OCI-LY7 (cell line): ENCODE measurements around the gene PPP2R1B. TPM values are rescaled to one million over a fixed set of nuclear protein-coding genes. Genes with fewer than 3 reads are reported as not detected.

Experiments
- BruUV-seq: library from RNA; stranded (reverse); fragments of 400-500 nt; replicated peaks from 2 replicates; lab custom pipeline; 2021; lab: Mats Ljungman, UMichigan
- CTCF ChIA-PET: fragments of 300-600 bp; sonication (Branson Sonifier 250); formaldehyde crosslinking; loops from one replicate; lab custom pipeline; 2022; ENCODE audit warnings: antibody characterized with exemption; ENCODE audit not compliant: unreplicated experiment; lab: Charles Lee
- POLR2A ChIA-PET: fragments of 300-600 bp; sonication (Branson Sonifier 250); formaldehyde crosslinking; loops from one replicate; lab custom pipeline; 2022; ENCODE audit warnings: antibody characterized with exemption; lab: Charles Lee
- DNase-seq: peaks from one replicate; pipeline ENCODE4 v3.0.0-alpha.2; 2015; ENCODE audit warnings: low spot score
- H2AFZ ChIP-seq: fragments of 200-600 bp; sonication (generic), shearing (Covaris generic); 2 replicates; pipeline ENCODE4 v1.6.1; 2014; ENCODE audit warnings: mild to moderate bottlenecking, antibody characterized with exemption, low read length, moderate library complexity
- H3K27ac ChIP-seq: fragments of 200-600 bp; sonication (generic); 2 replicates; pipeline ENCODE4 v1.5.1; 2014; ENCODE audit warnings: mixed run types, low read depth, mild to moderate bottlenecking, moderate library complexity, low read length, inconsistent platforms; ENCODE audit not compliant: poor library complexity, severe bottlenecking
- H3K36me3 ChIP-seq: fragments of 200-600 bp; sonication (generic); 2 replicates; pipeline ENCODE4 v1.6.1; 2014; ENCODE audit warnings: mild to moderate bottlenecking, antibody characterized with exemption, low read length, moderate library complexity, mixed read lengths; ENCODE audit not compliant: insufficient read depth
- H3K4me1 ChIP-seq: fragments of 200-600 bp; sonication (generic); 2 replicates; pipeline ENCODE4 v1.5.1; 2014; ENCODE audit warnings: mild to moderate bottlenecking, low read length; ENCODE audit not compliant: insufficient read depth, poor library complexity, severe bottlenecking
- H3K4me2 ChIP-seq: fragments of 200-600 bp; sonication (generic); 2 replicates; pipeline ENCODE4 v1.6.1; 2014; ENCODE audit warnings: mild to moderate bottlenecking, low read length
- H3K4me3 ChIP-seq: fragments of 200-600 bp; sonication (generic); 2 replicates; pipeline ENCODE4 v1.5.1; 2014; ENCODE audit warnings: mild to moderate bottlenecking, low read depth, low read length; ENCODE audit not compliant: poor library complexity, severe bottlenecking
- H3K79me2 ChIP-seq: fragments of 200-600 bp; sonication (generic); 2 replicates; pipeline ENCODE4 v1.6.1; 2016; ENCODE audit warnings: low read depth, mild to moderate bottlenecking, low read length, moderate library complexity, mixed read lengths; ENCODE audit not compliant: insufficient read depth
- H3K9me2 ChIP-seq: fragments of 200-600 bp; sonication (generic); 2 replicates; pipeline ENCODE4 v1.6.1; 2016; ENCODE audit warnings: mild to moderate bottlenecking, low read length, mixed read lengths; ENCODE audit not compliant: insufficient read depth
- H3K9me3 ChIP-seq: fragments of 200-600 bp; sonication (generic); 2 replicates; pipeline ENCODE4 v1.6.1; 2014; ENCODE audit warnings: mild to moderate bottlenecking, mixed run types, low read length, mixed read lengths
- H4K20me1 ChIP-seq: fragments of 200-600 bp; sonication (generic); 2 replicates; pipeline ENCODE4 v1.6.1; 2014; ENCODE audit warnings: mild to moderate bottlenecking, antibody characterized with exemption, low read length, moderate library complexity, mixed read lengths; ENCODE audit not compliant: insufficient read depth
- EZH2phosphoT487 ChIP-seq: fragments of 200-600 bp; sonication (generic); IDR thresholded peaks from 2 replicates; pipeline ENCODE4 v1.6.1; 2018; ENCODE audit warnings: low read depth, borderline replicate concordance, mild to moderate bottlenecking, mixed run types, antibody characterized with exemption, low read length, moderate library complexity, mixed read lengths
- intact Hi-C: fragments of 100-400 bp; cut with micrococcal nuclease; formaldehyde crosslinking; loops from one replicate; pipeline ENCODE4 v1.10.0; 2022; ENCODE audit not compliant: unreplicated experiment
- total RNA-seq, 2 experiments: library from RNA; depleted of rRNA in 1 of 2; stranded (reverse); fragments of >200 nt in 1 of 2; shearing (Covaris generic) in 1 of 2; gene quantifications; 2 replicates each; pipeline ENCODE4 v1.2.3, GENCODE V29; 2014 to 2022
- TF ChIP-seq, protein P1 (sequence below): fragments of 200-600 bp; sonication (generic); conservative IDR thresholded peaks from 2 replicates; pipeline ENCODE4 v1.5.1; 2014; ENCODE audit warnings: mild to moderate bottlenecking, antibody characterized with exemption, low read length, moderate library complexity, mixed read lengths

PPP2R1B gene
- total RNA-seq, 2 experiments from 2014 or later: 50.6 to 84.2 TPM

DNA sequence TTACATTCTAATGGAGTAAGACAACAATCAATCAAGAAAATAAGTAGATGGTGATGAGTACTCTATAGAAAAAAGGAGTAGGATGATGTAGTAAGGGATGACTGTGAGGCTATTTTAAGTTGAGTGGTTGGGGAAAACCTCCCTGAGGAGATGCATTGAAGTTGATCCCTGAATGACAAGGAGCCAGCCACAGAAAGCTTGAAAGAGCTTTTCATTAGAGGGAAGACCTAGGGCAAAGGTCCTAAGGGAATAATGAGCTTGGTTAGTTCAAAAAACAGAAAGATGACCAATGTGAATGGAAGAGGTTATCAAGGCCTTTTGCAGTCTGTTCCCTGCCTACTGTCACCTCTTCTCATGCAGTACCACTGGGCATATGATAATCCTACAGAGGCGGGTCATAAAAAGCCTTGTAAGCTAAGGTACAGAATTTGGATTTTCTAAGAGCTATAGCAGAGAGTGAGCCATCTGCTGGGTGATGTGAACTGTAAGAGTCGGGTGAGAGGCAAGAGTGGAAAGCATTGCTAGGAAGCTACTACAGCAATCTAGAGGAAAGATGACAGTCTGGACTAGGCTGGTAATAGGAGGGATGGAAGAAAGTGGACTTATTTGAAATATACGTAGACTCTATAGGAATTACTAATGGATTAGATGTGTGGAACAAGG, 3.1 kb downstream of the PPP2R1B start:
- intact Hi-C loops: no loop called here
- H3K79me2 ChIP-seq: peaks cover 23% of the 10 kb centered on the region
- H3K36me3 ChIP-seq: peaks cover 67% of the 10 kb centered on the region
- ChIA-PET CTCF (interaction anchor here (1.3 to 2.8 kb wide), 2 partner anchors 14 to 159 kb away, joined by 4 to 9 read pairs; no protein-coding TSS in a partner anchor), POLR2A (interaction anchor here (0.5 to 1.5 kb wide), 6 partner anchors 13 to 1994 kb away, joined by 3 to 8 read pairs (median 3); no protein-coding TSS in a partner anchor)
- H3K27ac ChIP-seq: no peak overlapping the region
- no peak overlapping the region for H3K4me2 ChIP-seq
- no peaks in the 10 kb centered on the region for H3K9me2 ChIP-seq
- DNase-seq: no peak
- H3K4me1 ChIP-seq: peaks cover 17% of the 10 kb centered on the region
- H3K4me3 ChIP-seq: no peak overlapping the region
- H4K20me1 ChIP-seq: peaks cover 11% of the 10 kb centered on the region; the same call in 1 of the 2 replicates
- BruUV-seq: no TSS peak
- TF ChIP-seq, protein P1, sequence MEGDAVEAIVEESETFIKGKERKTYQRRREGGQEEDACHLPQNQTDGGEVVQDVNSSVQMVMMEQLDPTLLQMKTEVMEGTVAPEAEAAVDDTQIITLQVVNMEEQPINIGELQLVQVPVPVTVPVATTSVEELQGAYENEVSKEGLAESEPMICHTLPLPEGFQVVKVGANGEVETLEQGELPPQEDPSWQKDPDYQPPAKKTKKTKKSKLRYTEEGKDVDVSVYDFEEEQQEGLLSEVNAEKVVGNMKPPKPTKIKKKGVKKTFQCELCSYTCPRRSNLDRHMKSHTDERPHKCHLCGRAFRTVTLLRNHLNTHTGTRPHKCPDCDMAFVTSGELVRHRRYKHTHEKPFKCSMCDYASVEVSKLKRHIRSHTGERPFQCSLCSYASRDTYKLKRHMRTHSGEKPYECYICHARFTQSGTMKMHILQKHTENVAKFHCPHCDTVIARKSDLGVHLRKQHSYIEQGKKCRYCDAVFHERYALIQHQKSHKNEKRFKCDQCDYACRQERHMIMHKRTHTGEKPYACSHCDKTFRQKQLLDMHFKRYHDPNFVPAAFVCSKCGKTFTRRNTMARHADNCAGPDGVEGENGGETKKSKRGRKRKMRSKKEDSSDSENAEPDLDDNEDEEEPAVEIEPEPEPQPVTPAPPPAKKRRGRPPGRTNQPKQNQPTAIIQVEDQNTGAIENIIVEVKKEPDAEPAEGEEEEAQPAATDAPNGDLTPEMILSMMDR: peak; percentile 57; the same call in 1 of the 2 replicates
- TF ChIP-seq EZH2phosphoT487: no peak
- no peaks in the 10 kb centered on the region for H3K9me3 ChIP-seq
- no peak overlapping the region for H2AFZ ChIP-seq

DNA sequence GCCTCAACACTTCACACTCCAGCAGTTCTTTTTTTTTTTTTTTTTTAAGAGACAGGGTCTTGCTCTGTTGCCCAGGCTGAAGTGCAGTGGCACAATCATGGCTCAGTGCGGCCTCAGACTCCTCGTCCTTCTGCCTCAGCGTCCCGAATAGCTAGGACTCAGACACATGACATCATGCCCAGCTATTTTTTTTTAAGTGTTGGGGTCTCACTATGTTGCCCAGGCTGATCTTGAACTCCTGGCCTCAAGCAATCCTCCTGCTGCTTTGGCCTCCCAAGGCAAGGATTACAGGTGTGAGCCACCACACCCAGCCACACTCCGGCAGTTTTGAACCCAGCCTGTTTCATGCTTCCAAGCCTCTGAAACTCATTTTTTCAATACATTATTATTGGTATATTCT, 3.7 kb downstream of the PPP2R1B start:
- intact Hi-C loops: no loop called here
- TF ChIP-seq EZH2phosphoT487: no peak
- TF ChIP-seq, protein P1: no peak

More for the DNA sequence above, 3.7 kb downstream of the PPP2R1B start:
- Histone ChIP-seq H3K79me2 (peaks cover 23% of the 10 kb centered on the region), H3K4me1 (peaks cover 17% of the 10 kb centered on the region), H3K36me3 (peaks cover 73% of the 10 kb centered on the region), H3K4me3 (no peak overlapping the region), H2AFZ (no peak overlapping the region), H3K27ac (no peak overlapping the region), H3K4me2 (no peak overlapping the region), H3K9me2 (no peaks in the 10 kb centered on the region), H4K20me1 (peaks cover 11% of the 10 kb centered on the region; the same call in 1 of the 2 replicates), H3K9me3 (no peaks in the 10 kb centered on the region)
- POLR2A ChIA-PET: interaction anchor here (0.7 to 1.5 kb wide), 4 partner anchors 10 to 199 kb away, joined by 3 to 8 read pairs (median 4); no protein-coding TSS in a partner anchor
- CTCF ChIA-PET: interaction anchor here (0.5 to 2.8 kb wide), 3 partner anchors 14 to 159 kb away, joined by 4 to 9 read pairs (median 5); no protein-coding TSS in a partner anchor
- no peak for DNase-seq
- no TSS peak for BruUV-seq
